ENCODE data around the gene DCTD. TPM values are rescaled to one million over a fixed set of nuclear protein-coding genes. Genes with fewer than 3 reads are reported as not detected.

Gene DCTD
- total and polyA plus RNA-seq, 2 experiments from 2014 or later = 39.3 to 40.3 TPM

- H3K27ac Mint-ChIP-seq = no peak overlapping the region
- no peak overlapping the region for H3K4me2 ChIP-seq
- no peaks in the 10 kb centered on the region for H3K79me2 ChIP-seq (replicated peaks; ENCODE audit: insufficient read depth)
- H3F3A ChIP-seq (replicated peaks; ENCODE audit: low read depth) = no peaks in the 10 kb centered on the region
- no peaks in the 10 kb centered on the region for H3K36me3 Mint-ChIP-seq (ENCODE audit: low read depth)
- no peak for DNase-seq (ENCODE audit: low spot score)
- no peaks in the 10 kb centered on the region for H3K36me3 ChIP-seq (ENCODE audit: insufficient read depth)
- H3K27me3 Mint-ChIP-seq (ENCODE audit: insufficient read depth, low read depth, poor library complexity) = peaks cover 2% of the 10 kb centered on the region
- no peaks in the 10 kb centered on the region for H3K4me1 ChIP-seq (ENCODE audit: insufficient read depth)
- no peak overlapping the region for H2AFZ ChIP-seq
- ATAC-seq = no peak
- H3K27me3 ChIP-seq (ENCODE audit: insufficient read depth) = no peaks in the 10 kb centered on the region
- H3K4me3 Mint-ChIP-seq = no peak overlapping the region
- TF ChIP-seq, protein P1, sequence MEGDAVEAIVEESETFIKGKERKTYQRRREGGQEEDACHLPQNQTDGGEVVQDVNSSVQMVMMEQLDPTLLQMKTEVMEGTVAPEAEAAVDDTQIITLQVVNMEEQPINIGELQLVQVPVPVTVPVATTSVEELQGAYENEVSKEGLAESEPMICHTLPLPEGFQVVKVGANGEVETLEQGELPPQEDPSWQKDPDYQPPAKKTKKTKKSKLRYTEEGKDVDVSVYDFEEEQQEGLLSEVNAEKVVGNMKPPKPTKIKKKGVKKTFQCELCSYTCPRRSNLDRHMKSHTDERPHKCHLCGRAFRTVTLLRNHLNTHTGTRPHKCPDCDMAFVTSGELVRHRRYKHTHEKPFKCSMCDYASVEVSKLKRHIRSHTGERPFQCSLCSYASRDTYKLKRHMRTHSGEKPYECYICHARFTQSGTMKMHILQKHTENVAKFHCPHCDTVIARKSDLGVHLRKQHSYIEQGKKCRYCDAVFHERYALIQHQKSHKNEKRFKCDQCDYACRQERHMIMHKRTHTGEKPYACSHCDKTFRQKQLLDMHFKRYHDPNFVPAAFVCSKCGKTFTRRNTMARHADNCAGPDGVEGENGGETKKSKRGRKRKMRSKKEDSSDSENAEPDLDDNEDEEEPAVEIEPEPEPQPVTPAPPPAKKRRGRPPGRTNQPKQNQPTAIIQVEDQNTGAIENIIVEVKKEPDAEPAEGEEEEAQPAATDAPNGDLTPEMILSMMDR (conservative IDR thresholded peaks at IDR 0.05; ENCODE audit: low read depth in 2 of 2) = no peak
- no peak for TF ChIP-seq POLR2AphosphoS5 (IDR thresholded peaks at IDR 0.05; ENCODE audit: low read depth)
- TF ChIP-seq CREB1 (CRISPR knock-in tag; IDR thresholded peaks at IDR 0.05; ENCODE audit: low read depth) = no peak
- no peak for TF ChIP-seq NANOG (IDR thresholded peaks at IDR 0.05; ENCODE audit: borderline replicate concordance)
- no peak for TF ChIP-seq EZH2phosphoT487 (IDR thresholded peaks at IDR 0.05; ENCODE audit: unreplicated experiment)
- TF ChIP-seq ZNF331 (CRISPR knock-in tag; IDR thresholded peaks at IDR 0.05; ENCODE audit: low read depth) = no peak
- TF ChIP-seq, protein P2, sequence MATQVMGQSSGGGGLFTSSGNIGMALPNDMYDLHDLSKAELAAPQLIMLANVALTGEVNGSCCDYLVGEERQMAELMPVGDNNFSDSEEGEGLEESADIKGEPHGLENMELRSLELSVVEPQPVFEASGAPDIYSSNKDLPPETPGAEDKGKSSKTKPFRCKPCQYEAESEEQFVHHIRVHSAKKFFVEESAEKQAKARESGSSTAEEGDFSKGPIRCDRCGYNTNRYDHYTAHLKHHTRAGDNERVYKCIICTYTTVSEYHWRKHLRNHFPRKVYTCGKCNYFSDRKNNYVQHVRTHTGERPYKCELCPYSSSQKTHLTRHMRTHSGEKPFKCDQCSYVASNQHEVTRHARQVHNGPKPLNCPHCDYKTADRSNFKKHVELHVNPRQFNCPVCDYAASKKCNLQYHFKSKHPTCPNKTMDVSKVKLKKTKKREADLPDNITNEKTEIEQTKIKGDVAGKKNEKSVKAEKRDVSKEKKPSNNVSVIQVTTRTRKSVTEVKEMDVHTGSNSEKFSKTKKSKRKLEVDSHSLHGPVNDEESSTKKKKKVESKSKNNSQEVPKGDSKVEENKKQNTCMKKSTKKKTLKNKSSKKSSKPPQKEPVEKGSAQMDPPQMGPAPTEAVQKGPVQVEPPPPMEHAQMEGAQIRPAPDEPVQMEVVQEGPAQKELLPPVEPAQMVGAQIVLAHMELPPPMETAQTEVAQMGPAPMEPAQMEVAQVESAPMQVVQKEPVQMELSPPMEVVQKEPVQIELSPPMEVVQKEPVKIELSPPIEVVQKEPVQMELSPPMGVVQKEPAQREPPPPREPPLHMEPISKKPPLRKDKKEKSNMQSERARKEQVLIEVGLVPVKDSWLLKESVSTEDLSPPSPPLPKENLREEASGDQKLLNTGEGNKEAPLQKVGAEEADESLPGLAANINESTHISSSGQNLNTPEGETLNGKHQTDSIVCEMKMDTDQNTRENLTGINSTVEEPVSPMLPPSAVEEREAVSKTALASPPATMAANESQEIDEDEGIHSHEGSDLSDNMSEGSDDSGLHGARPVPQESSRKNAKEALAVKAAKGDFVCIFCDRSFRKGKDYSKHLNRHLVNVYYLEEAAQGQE (IDR thresholded peaks at IDR 0.05; ENCODE audit: unreplicated experiment) = no peak
- TF ChIP-seq JUNB (IDR thresholded peaks at IDR 0.05; ENCODE audit: unreplicated experiment) = no peak
- no peak for TF ChIP-seq EZH2 (IDR thresholded peaks at IDR 0.05; ENCODE audit: low read depth, unreplicated experiment)
- no peak for TF ChIP-seq ZNF114 (CRISPR knock-in tag; IDR thresholded peaks at IDR 0.05)
- no peak for TF ChIP-seq STAT1 (IDR thresholded peaks at IDR 0.05; ENCODE audit: unreplicated experiment)
- no peak for TF ChIP-seq ETS1 (IDR thresholded peaks at IDR 0.05)
- TF ChIP-seq, protein P3, sequence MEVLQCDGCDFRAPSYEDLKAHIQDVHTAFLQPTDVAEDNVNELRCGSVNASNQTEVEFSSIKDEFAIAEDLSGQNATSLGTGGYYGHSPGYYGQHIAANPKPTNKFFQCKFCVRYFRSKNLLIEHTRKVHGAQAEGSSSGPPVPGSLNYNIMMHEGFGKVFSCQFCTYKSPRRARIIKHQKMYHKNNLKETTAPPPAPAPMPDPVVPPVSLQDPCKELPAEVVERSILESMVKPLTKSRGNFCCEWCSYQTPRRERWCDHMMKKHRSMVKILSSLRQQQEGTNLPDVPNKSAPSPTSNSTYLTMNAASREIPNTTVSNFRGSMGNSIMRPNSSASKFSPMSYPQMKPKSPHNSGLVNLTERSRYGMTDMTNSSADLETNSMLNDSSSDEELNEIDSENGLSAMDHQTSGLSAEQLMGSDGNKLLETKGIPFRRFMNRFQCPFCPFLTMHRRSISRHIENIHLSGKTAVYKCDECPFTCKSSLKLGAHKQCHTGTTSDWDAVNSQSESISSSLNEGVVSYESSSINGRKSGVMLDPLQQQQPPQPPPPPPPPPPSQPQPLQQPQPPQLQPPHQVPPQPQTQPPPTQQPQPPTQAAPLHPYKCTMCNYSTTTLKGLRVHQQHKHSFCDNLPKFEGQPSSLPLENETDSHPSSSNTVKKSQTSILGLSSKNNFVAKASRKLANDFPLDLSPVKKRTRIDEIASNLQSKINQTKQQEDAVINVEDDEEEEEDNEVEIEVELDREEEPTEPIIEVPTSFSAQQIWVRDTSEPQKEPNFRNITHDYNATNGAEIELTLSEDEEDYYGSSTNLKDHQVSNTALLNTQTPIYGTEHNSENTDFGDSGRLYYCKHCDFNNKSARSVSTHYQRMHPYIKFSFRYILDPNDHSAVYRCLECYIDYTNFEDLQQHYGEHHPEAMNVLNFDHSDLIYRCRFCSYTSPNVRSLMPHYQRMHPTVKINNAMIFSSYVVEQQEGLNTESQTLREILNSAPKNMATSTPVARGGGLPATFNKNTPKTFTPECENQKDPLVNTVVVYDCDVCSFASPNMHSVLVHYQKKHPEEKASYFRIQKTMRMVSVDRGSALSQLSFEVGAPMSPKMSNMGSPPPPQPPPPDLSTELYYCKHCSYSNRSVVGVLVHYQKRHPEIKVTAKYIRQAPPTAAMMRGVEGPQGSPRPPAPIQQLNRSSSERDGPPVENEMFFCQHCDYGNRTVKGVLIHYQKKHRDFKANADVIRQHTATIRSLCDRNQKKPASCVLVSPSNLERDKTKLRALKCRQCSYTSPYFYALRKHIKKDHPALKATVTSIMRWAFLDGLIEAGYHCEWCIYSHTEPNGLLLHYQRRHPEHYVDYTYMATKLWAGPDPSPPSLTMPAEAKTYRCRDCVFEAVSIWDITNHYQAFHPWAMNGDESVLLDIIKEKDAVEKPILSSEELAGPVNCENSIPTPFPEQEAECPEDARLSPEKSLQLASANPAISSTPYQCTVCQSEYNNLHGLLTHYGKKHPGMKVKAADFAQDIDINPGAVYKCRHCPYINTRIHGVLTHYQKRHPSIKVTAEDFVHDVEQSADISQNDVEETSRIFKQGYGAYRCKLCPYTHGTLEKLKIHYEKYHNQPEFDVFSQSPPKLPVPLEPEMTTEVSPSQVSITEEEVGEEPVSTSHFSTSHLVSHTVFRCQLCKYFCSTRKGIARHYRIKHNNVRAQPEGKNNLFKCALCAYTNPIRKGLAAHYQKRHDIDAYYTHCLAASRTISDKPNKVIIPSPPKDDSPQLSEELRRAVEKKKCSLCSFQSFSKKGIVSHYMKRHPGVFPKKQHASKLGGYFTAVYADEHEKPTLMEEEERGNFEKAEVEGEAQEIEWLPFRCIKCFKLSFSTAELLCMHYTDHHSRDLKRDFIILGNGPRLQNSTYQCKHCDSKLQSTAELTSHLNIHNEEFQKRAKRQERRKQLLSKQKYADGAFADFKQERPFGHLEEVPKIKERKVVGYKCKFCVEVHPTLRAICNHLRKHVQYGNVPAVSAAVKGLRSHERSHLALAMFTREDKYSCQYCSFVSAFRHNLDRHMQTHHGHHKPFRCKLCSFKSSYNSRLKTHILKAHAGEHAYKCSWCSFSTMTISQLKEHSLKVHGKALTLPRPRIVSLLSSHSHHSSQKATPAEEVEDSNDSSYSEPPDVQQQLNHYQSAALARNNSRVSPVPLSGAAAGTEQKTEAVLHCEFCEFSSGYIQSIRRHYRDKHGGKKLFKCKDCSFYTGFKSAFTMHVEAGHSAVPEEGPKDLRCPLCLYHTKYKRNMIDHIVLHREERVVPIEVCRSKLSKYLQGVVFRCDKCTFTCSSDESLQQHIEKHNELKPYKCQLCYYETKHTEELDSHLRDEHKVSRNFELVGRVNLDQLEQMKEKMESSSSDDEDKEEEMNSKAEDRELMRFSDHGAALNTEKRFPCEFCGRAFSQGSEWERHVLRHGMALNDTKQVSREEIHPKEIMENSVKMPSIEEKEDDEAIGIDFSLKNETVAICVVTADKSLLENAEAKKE (CRISPR knock-in tag; IDR thresholded peaks at IDR 0.05) = no peak
- peaks cover 4% of the 10 kb centered on the region; the same call in 1 of the 3 replicates for H3K4me1 Mint-ChIP-seq
- no peak overlapping the region for H3K27ac ChIP-seq (ENCODE audit: low read depth)
- no peaks in the 10 kb centered on the region for H3K9me3 Mint-ChIP-seq
- no peaks in the 10 kb centered on the region for H4K20me1 ChIP-seq (replicated peaks; ENCODE audit: insufficient read depth)
- H3K9me2 ChIP-seq (ENCODE audit: insufficient read depth) = no peaks in the 10 kb centered on the region
- no peak overlapping the region for H3K4me3 ChIP-seq
Measured at GRCh38 chr4:182925855-182926254, 8.7 kb upstream of the DCTD start.
